ENCODE data around the gene PSPH.
"Not testable (repeated sequence)": the region's sequence is repeated elsewhere in the genome, so short reads cannot be mapped to it uniquely, and the experiment has no call there.

Gene PSPH

GRCh38 chr7:56062382-56062781 lies 11.1 kb upstream of the PSPH start:
- DNase-seq, result peak; percentile 4

GRCh38 chr7:56053993-56054392 lies 2.7 kb upstream of the PSPH start:
- no peak for DNase-seq

GRCh38 chr7:56053379-56053778 lies 2.1 kb upstream of the PSPH start:
- DNase-seq, result peak; percentile 48

- no peak for DNase-seq
These were observed 248 bp downstream of the PSPH start for GRCh38 chr7:56051053-56051338.

- not testable (repeated sequence) for DNase-seq
These were observed 2.5 kb downstream of the PSPH start for GRCh38 chr7:56048763-56049162.

- no peak for DNase-seq
These were observed 3.0 kb downstream of the PSPH start for GRCh38 chr7:56048245-56048644.

GRCh38 chr7:56047446-56048116 lies 3.7 kb downstream of the PSPH start:
- DNase-seq, result not testable (repeated sequence)

GRCh38 chr7:56046721-56047445 lies 4.4 kb downstream of the PSPH start:
- no peak for DNase-seq

- DNase-seq, result not testable (repeated sequence)
These were observed 5.5 kb downstream of the PSPH start for GRCh38 chr7:56045758-56046157.

- DNase-seq, result no peak
These were observed 10.5 kb downstream of the PSPH start for GRCh38 chr7:56040730-56041129.

GRCh38 chr7:56033671-56034432 lies 17.4 kb downstream of the PSPH start:
- DNase-seq, result peak; percentile 87

- DNase-seq, result not testable (repeated sequence)
These were observed 18.7 kb downstream of the PSPH start for GRCh38 chr7:56032578-56032977.

- not testable (repeated sequence) for DNase-seq
These were observed 19.7 kb downstream of the PSPH start for GRCh38 chr7:56031556-56031955.

GRCh38 chr7:56030340-56030739 lies 20.9 kb downstream of the PSPH start:
- no peak for DNase-seq

- no peak for DNase-seq
These were observed 22.2 kb downstream of the PSPH start for GRCh38 chr7:56028942-56029630.

GRCh38 chr7:56026538-56026937 lies 24.7 kb downstream of the PSPH start:
- DNase-seq, result no peak

GRCh38 chr7:56023500-56023899 lies 27.7 kb downstream of the PSPH start:
- no peak for DNase-seq

GRCh38 chr7:56019501-56019900 lies 31.7 kb downstream of the PSPH start:
- no peak for DNase-seq

- not testable (repeated sequence) for DNase-seq
These were observed 34.2 kb downstream of the PSPH start for GRCh38 chr7:56017015-56017414.

- DNase-seq, result no peak
These were observed 41.5 kb downstream of the PSPH start for GRCh38 chr7:56009695-56010094.

GRCh38 chr7:56007891-56008290 lies 43.4 kb downstream of the PSPH start:
- no peak for DNase-seq

GRCh38 chr7:56007167-56007652 lies 44.0 kb downstream of the PSPH start:
- no peak for DNase-seq

- no peak for DNase-seq
These were observed 47.5 kb downstream of the PSPH start for GRCh38 chr7:56003749-56004148.
